Breast epithelium (tissue), 4 donors: Measurements from ENCODE around the gene SOD3. TPM values are rescaled to one million over a fixed set of nuclear protein-coding genes. Genes with fewer than 3 reads are reported as not detected.

Source experiments
- DNase-seq, 2 donors: peaks; one replicate each; pipeline ENCODE4 v3.0.0-alpha.2; 2019; ENCODE audit warnings: low spot score in 2 of 2
- H3K27ac ChIP-seq, 2 donors: fragments of 200-600 bp; sonication (generic) in 1 of 2; one replicate each; pipeline ENCODE4 v1.5.1; 2016 to 2019; ENCODE audit warnings: mild to moderate bottlenecking in 1 of 2
- H3K27me3 ChIP-seq, 2 donors: fragments of 200-600 bp; sonication (generic) in 1 of 2; one replicate each; pipeline versions ENCODE4 v1.5.1 to v1.6.0; 2017 to 2019; ENCODE audit warnings: control low read depth in 1 of 2, mild to moderate bottlenecking in 1 of 2
- H3K36me3 ChIP-seq: fragments of 200-600 bp; one replicate; pipeline ENCODE4 v1.5.1; 2019
- H3K4me1 ChIP-seq, 2 donors: fragments of 200-600 bp; sonication (generic); one replicate each; pipeline ENCODE4 v1.5.1; 2016 to 2019; ENCODE audit warnings: control low read depth in 1 of 2
- H3K4me3 ChIP-seq, 3 donors: fragments of 200-600 bp; sonication (generic); 1 replicate in 2 of 3; 2 replicates in 1 of 3; pipeline ENCODE4 v1.5.1; 2016 to 2019; ENCODE audit warnings: mild to moderate bottlenecking in 3 of 3, moderate library complexity in 2 of 3
- H3K9me3 ChIP-seq, 2 donors: fragments of 200-600 bp; sonication (generic) in 1 of 2; one replicate each; pipeline ENCODE4 v1.5.1; 2016 to 2019; ENCODE audit warnings: control low read depth in 1 of 2
- POLR2A ChIP-seq: fragments of 450-650 bp; IDR thresholded peaks from one replicate; pipeline ENCODE4 v1.6.1; 2016; ENCODE audit warnings: antibody characterized with exemption, mild to moderate bottlenecking, moderate library complexity
- POLR2AphosphoS5 ChIP-seq, 3 donors: sonication (generic); formaldehyde crosslinking; IDR thresholded peaks; one replicate each; pipeline ENCODE4 v1.6.1; 2017; ENCODE audit warnings: antibody characterized with exemption in 3 of 3
- intact Hi-C: fragments of 100-400 bp; cut with DNase I; formaldehyde crosslinking; loops from one replicate; pipeline ENCODE4 v1.15.1; 2023; ENCODE audit warnings: low total_unique reads
- total RNA-seq, 3 donors: library from RNA; depleted of rRNA; stranded (reverse); fragments of >200 nt; gene quantifications; one replicate each; pipeline ENCODE4 v1.1.0, GENCODE V29; 2016
- TF ChIP-seq, protein P1 (sequence below), 3 donors: fragments of 450-650 bp; IDR thresholded peaks; one replicate each; pipeline ENCODE4 v1.5.1; 2016 to 2017; ENCODE audit warnings: antibody characterized with exemption in 3 of 3, mild to moderate bottlenecking in 3 of 3, moderate library complexity in 3 of 3

Gene SOD3
- total RNA-seq, 3 donors from 2014 or later, result 22.0 to 131 (median 77.3) TPM

DNA sequence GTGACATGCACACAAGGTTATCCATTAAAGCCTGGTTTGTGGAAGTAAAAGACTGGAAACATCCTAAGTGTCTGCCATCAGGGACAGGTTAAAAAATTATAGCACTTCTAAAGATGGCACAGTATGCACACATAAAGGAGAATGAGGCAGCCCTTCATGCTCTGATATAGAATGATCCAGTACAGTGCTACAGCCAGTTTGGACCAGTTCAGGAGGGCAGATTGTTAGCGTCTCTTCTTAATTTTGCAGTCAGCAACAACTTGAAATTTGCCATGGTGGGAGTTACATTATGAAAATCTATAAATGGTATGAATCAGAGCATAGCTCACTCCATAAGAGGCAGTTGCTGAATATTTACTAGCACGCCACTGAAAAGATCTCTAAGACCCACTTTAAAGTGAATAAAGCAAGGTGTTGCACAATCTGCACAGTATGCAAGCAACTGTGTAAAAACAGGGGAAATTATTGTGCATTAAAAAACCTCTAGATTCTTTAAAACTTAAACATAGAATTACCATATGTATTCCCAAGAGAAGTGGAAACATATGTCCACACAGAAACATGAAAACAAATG, 20.3 kb upstream of the SOD3 start:
- DNase-seq, result no peak
- Histone ChIP-seq H3K9me3 (no peaks in the 10 kb centered on the region), H3K27me3 (no peaks in the 10 kb centered on the region), H3K36me3 (no peaks in the 10 kb centered on the region), H3K27ac (no peak overlapping the region), H3K4me1 (peaks cover 5 to 23% of the 10 kb centered on the region in 2 donors), H3K4me3 (no peak overlapping the region)
- TF ChIP-seq, protein P1, sequence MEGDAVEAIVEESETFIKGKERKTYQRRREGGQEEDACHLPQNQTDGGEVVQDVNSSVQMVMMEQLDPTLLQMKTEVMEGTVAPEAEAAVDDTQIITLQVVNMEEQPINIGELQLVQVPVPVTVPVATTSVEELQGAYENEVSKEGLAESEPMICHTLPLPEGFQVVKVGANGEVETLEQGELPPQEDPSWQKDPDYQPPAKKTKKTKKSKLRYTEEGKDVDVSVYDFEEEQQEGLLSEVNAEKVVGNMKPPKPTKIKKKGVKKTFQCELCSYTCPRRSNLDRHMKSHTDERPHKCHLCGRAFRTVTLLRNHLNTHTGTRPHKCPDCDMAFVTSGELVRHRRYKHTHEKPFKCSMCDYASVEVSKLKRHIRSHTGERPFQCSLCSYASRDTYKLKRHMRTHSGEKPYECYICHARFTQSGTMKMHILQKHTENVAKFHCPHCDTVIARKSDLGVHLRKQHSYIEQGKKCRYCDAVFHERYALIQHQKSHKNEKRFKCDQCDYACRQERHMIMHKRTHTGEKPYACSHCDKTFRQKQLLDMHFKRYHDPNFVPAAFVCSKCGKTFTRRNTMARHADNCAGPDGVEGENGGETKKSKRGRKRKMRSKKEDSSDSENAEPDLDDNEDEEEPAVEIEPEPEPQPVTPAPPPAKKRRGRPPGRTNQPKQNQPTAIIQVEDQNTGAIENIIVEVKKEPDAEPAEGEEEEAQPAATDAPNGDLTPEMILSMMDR (IDR thresholded peaks at IDR 0.05), result no peak
- no peak for TF ChIP-seq POLR2AphosphoS5 (IDR thresholded peaks at IDR 0.05)
- no peak for TF ChIP-seq POLR2A
- intact Hi-C loops, result no loop called here

- no peak overlapping the region for H3K27ac ChIP-seq
- no peak overlapping the region for H3K4me3 ChIP-seq
- TF ChIP-seq POLR2A (no peak), POLR2AphosphoS5 (IDR thresholded peaks at IDR 0.05) (no peak)
- TF ChIP-seq, protein P1 (IDR thresholded peaks at IDR 0.05), result no peak
- no peak for DNase-seq
- no peaks in the 10 kb centered on the region for H3K27me3 ChIP-seq
- peaks cover 5 to 23% of the 10 kb centered on the region in 2 donors for H3K4me1 ChIP-seq
- H3K9me3 ChIP-seq, result no peaks in the 10 kb centered on the region
- no peaks in the 10 kb centered on the region for H3K36me3 ChIP-seq
- intact Hi-C loops, result no loop called here
Observed at GRCh38 chr4:24775750-24776149, 19.6 kb upstream of the SOD3 start.

DNA sequence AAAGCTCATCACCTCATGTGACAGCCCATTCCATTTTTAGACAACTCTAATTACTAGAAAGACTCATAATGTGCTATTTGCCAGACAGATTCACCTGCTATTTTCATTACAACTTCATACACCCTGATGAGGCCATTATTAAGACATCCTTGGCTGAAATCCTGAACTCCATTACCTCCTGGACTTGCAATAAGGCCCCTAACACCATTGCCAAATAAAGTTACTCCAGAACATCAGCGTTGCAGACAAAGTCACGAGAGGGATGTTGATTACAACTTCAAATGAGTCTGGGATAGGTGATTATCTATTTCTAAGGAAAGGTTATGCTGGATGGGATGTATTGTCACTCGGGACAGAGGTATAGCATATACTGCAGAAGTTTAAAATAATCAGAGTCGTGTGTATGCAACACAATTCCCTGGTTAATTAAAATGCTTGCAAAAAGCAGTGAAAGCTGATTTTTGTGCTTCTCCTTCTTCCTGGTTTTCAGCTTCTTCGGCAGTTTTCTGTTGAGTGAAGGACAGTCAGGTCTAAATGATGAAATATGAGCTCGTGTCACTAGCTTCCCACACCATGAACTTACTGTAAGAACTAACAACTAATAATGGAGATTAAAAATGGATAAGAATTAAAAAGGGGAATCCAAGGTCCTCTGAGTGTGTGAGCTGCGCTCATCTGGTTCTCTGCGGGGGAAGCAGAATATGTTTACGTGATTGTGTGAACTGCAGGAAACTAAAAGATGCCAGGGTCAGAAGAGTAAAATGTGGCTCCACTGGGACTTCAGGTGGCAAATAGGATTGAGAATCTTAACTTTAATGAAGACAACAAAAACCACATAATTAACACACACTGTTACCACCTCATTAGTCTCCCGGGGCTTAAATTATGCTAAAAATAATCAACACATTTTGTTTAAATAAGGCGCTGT, 17.6 kb upstream of the SOD3 start:
- Histone ChIP-seq H3K4me1 (peaks cover 5 to 23% of the 10 kb centered on the region in 2 donors), H3K9me3 (no peaks in the 10 kb centered on the region), H3K4me3 (no peak overlapping the region), H3K36me3 (no peaks in the 10 kb centered on the region), H3K27ac (peak overlapping the region; percentile 30 to 80), H3K27me3 (no peaks in the 10 kb centered on the region)
- DNase-seq, result no peak
- TF ChIP-seq, protein P1 (IDR thresholded peaks at IDR 0.05), result no peak
- TF ChIP-seq POLR2AphosphoS5 (IDR thresholded peaks at IDR 0.05) (no peak), POLR2A (no peak)
- intact Hi-C loops, result no loop called here

- Histone ChIP-seq H3K4me3 (no peak overlapping the region), H3K9me3 (no peaks in the 10 kb centered on the region), H3K27ac (peak overlapping the region; percentile 69 to 83), H3K36me3 (no peaks in the 10 kb centered on the region), H3K27me3 (no peaks in the 10 kb centered on the region), H3K4me1 (peaks cover 5 to 23% of the 10 kb centered on the region in 2 donors)
- TF ChIP-seq POLR2A (no peak), POLR2AphosphoS5 (IDR thresholded peaks at IDR 0.05) (peak; percentile 59 to 92 (median 69))
- peak in 1 of 2 donors; percentile 73 for DNase-seq
- intact Hi-C loops, result no loop called here
Observed at GRCh38 chr4:24778464-24779225, 16.7 kb upstream of the SOD3 start.

- no peak overlapping the region for H3K4me3 ChIP-seq
- H3K4me1 ChIP-seq, result peaks cover 5 to 23% of the 10 kb centered on the region in 2 donors
- intact Hi-C loops, result no loop called here
- no peaks in the 10 kb centered on the region for H3K9me3 ChIP-seq
- H3K27ac ChIP-seq, result peak overlapping the region; percentile 45 to 62
- no peaks in the 10 kb centered on the region for H3K36me3 ChIP-seq
- DNase-seq, result peak in 1 of 2 donors; percentile 67
- TF ChIP-seq POLR2A, result no peak
- no peaks in the 10 kb centered on the region for H3K27me3 ChIP-seq
Observed at GRCh38 chr4:24780936-24781495, 14.4 kb upstream of the SOD3 start.
